IMR-90 (cell line): ENCODE results near the gene CLCN4. TPM values are rescaled to one million over a fixed set of nuclear protein-coding genes. Genes with fewer than 3 reads are reported as not detected.

ENCODE experiments used
- ATAC-seq: fragments of 200-7000 bp; cut with Tn5 transposase; 2 replicates; pipeline ENCODE4 v1.9.1; 2020; ENCODE audit warnings: low read depth, mild to moderate bottlenecking, moderate library complexity
- BruUV-seq: library from RNA; stranded (reverse); fragments of 400-500 nt; replicated peaks from 2 replicates; lab custom pipeline; 2021; lab: Mats Ljungman, UMichigan
- CTCF ChIA-PET: fragments of 300-600 bp; formaldehyde crosslinking; extraction: SDS; loops from one replicate; lab custom pipeline; 2021; ENCODE audit warnings: antibody characterized with exemption; lab: Yijun Ruan, JAX
- POLR2A ChIA-PET: fragments of 300-600 bp; sonication (Branson Sonifier 250); formaldehyde crosslinking; loops from one replicate; lab custom pipeline; 2022; ENCODE audit warnings: antibody characterized with exemption; ENCODE audit not compliant: unreplicated experiment; lab: Charles Lee
- DNase-seq: peaks from one replicate; pipeline ENCODE4 v3.0.0; 2013
- H2AFZ ChIP-seq: replicated peaks from 2 replicates; pipeline ENCODE3; 2013; ENCODE audit warnings: low read length, mild to moderate bottlenecking; ENCODE audit not compliant: poor library complexity
- H2AK5ac ChIP-seq: 2 replicates; pipeline ENCODE4 v1.6.1; 2013; ENCODE audit warnings: low read depth, low read length, inconsistent platforms
- H2AK9ac ChIP-seq: replicated peaks from 2 replicates; pipeline ENCODE3; 2013; ENCODE audit warnings: mild to moderate bottlenecking, low read depth, low read length, moderate library complexity; ENCODE audit not compliant: poor library complexity
- H2BK120ac ChIP-seq: 2 replicates; pipeline ENCODE4 v1.6.1; 2013; ENCODE audit warnings: low read depth, low read length, inconsistent platforms
- H2BK15ac ChIP-seq: 3 replicates; pipeline ENCODE4 v1.6.1; 2013; ENCODE audit warnings: low read depth, low read length, inconsistent platforms
- H2BK20ac ChIP-seq: 2 replicates; pipeline ENCODE4 v1.6.1; 2013; ENCODE audit warnings: low read depth, mild to moderate bottlenecking, inconsistent platforms, low read length, moderate library complexity
- H2BK5ac ChIP-seq: 2 replicates; pipeline ENCODE4 v1.6.1; 2013; ENCODE audit warnings: mild to moderate bottlenecking, low read depth, low read length, inconsistent platforms; ENCODE audit not compliant: poor library complexity, severe bottlenecking
- H3K14ac ChIP-seq: replicated peaks from 2 replicates; pipeline ENCODE4 v1.6.1; 2013; ENCODE audit warnings: low read depth, low read length, inconsistent platforms
- H3K18ac ChIP-seq: 2 replicates; pipeline ENCODE4 v1.6.1; 2013; ENCODE audit warnings: low read depth, low read length, control low read depth
- H3K23ac ChIP-seq: 2 replicates; pipeline ENCODE4 v1.6.1; 2013; ENCODE audit warnings: low read depth, low read length, inconsistent platforms
- H3K27ac ChIP-seq: 2 replicates; pipeline ENCODE4 v1.5.1; 2013; ENCODE audit warnings: mild to moderate bottlenecking, control low read depth, low read length; ENCODE audit not compliant: insufficient read depth
- H3K27me3 ChIP-seq: 2 replicates; pipeline ENCODE4 v1.6.1; 2013; ENCODE audit warnings: low read length; ENCODE audit not compliant: control insufficient read depth, insufficient read depth
- H3K36me3 ChIP-seq: 2 replicates; pipeline ENCODE4 v1.6.1; 2013; ENCODE audit warnings: low read length, mixed read lengths; ENCODE audit not compliant: control insufficient read depth, insufficient read depth
- H3K4ac ChIP-seq: 2 replicates; pipeline ENCODE4 v1.6.1; 2013; ENCODE audit warnings: low read depth, low read length, inconsistent platforms
- H3K4me1 ChIP-seq: 2 replicates; pipeline ENCODE4 v1.6.1; 2013; ENCODE audit warnings: low read length, mixed read lengths; ENCODE audit not compliant: control insufficient read depth, insufficient read depth
- H3K4me2 ChIP-seq: 2 replicates; pipeline ENCODE4 v1.6.1; 2013; ENCODE audit warnings: low read depth, mild to moderate bottlenecking, control low read depth, low read length, moderate library complexity
- H3K4me3 ChIP-seq: 2 replicates; pipeline ENCODE4 v1.5.1; 2013; ENCODE audit warnings: low read depth, mild to moderate bottlenecking, control low read depth, low read length, moderate library complexity; ENCODE audit not compliant: insufficient read depth
- H3K56ac ChIP-seq: 2 replicates; pipeline ENCODE4 v1.6.1; 2013; ENCODE audit warnings: low read length, inconsistent platforms; ENCODE audit not compliant: insufficient read depth; ENCODE audit errors: extremely low read depth
- H3K79me1 ChIP-seq, 2 experiments: 2 replicates each; pipeline ENCODE4 v1.6.1; 2013; ENCODE audit warnings: low read length in 2 of 2, inconsistent platforms in 1 of 2, low read depth in 1 of 2
- H3K9ac ChIP-seq: 2 replicates; pipeline ENCODE4 v1.6.1; 2013; ENCODE audit warnings: low read depth, low read length, control low read depth
- H3K9me1 ChIP-seq: 2 replicates; pipeline ENCODE4 v1.6.1; 2013; ENCODE audit warnings: low read length, inconsistent platforms; ENCODE audit not compliant: insufficient read depth
- H3K9me3 ChIP-seq: 2 replicates; pipeline ENCODE4 v1.6.1; 2013; ENCODE audit warnings: low read length; ENCODE audit not compliant: control insufficient read depth, insufficient read depth
- H4K20me1 ChIP-seq: 2 replicates; pipeline ENCODE4 v1.6.1; 2013; ENCODE audit warnings: low read length, inconsistent platforms; ENCODE audit not compliant: insufficient read depth
- H4K5ac ChIP-seq: 2 replicates; pipeline ENCODE4 v1.6.1; 2013; ENCODE audit warnings: mild to moderate bottlenecking, low read depth, low read length, control low read depth
- H4K8ac ChIP-seq, 2 experiments: 2 replicates each; pipeline ENCODE4 v1.6.1; 2013; ENCODE audit warnings: low read depth in 2 of 2, low read length in 2 of 2, control low read depth in 1 of 2, inconsistent platforms in 1 of 2
- H4K91ac ChIP-seq: 2 replicates; pipeline ENCODE4 v1.6.1; 2013; ENCODE audit warnings: low read depth, low read length, inconsistent platforms; ENCODE audit not compliant: insufficient read depth
- BHLHE40 ChIP-seq: fragments of 150-350 bp; IDR thresholded peaks from 2 replicates; pipeline ENCODE4 v1.6.1; 2016; ENCODE audit warnings: mild to moderate bottlenecking, low read depth, low read length
- CEBPB ChIP-seq: IDR thresholded peaks from 2 replicates; pipeline ENCODE4 v1.6.1; 2012; ENCODE audit warnings: low read depth, low read length, improper control_type of control experiment
- MAFK ChIP-seq: IDR thresholded peaks from 2 replicates; pipeline ENCODE4 v1.6.1; 2012; ENCODE audit warnings: low read depth, low read length, improper control_type of control experiment
- MAZ ChIP-seq: IDR thresholded peaks from 2 replicates; pipeline ENCODE4 v1.6.1; 2012; ENCODE audit warnings: low read depth, mild to moderate bottlenecking, low read length, improper control_type of control experiment, moderate library complexity, borderline replicate concordance
- POLR2A ChIP-seq: IDR thresholded peaks from 2 replicates; pipeline ENCODE4 v1.6.1; 2012; ENCODE audit warnings: mild to moderate bottlenecking, low read depth, low read length
- RAD21 ChIP-seq: IDR thresholded peaks from 2 replicates; pipeline ENCODE4 v1.6.1; 2012; ENCODE audit warnings: low read length, improper control_type of control experiment
- RCOR1 ChIP-seq: IDR thresholded peaks from 2 replicates; pipeline ENCODE4 v1.6.1; 2012; ENCODE audit warnings: mild to moderate bottlenecking, low read length, improper control_type of control experiment; ENCODE audit not compliant: insufficient replicate concordance
- SMC3 ChIP-seq: fragments of 150-350 bp; IDR thresholded peaks from 2 replicates; pipeline ENCODE4 v1.6.1; 2016; ENCODE audit warnings: low read depth, mild to moderate bottlenecking, antibody characterized with exemption, low read length, moderate library complexity
- WGBS, 2 experiments: methylation state at CpG; one replicate each; pipeline versions ENCODE4 v1.1.5 to v1.1.7; 2013; ENCODE audit warnings: missing lambda C conversion rate in 2 of 2; ENCODE audit not compliant: insufficient read length in 1 of 2; ENCODE audit errors: extremely low coverage in 2 of 2; 5-methylcytosine and 5-hydroxymethylcytosine counted together
- dilution Hi-C: fragments of 300-500 bp; cut with HindIII; formaldehyde crosslinking; loops from one replicate; pipeline ENCODE4 v1.14.3; 2018; ENCODE audit warnings: low sequenced_read_pairs; ENCODE audit not compliant: unreplicated experiment
- in situ Hi-C: fragments of 300-500 bp; cut with MboI; formaldehyde crosslinking; loops from 3 replicates; pipeline ENCODE4 v1.14.3; 2019; ENCODE audit warnings: low sequenced_read_pairs, inconsistent platforms, mixed read lengths
- intact Hi-C: fragments of 100-400 bp; cut with micrococcal nuclease; formaldehyde crosslinking; loops from 2 replicates; pipeline ENCODE4 v1.10.0; 2022
- polyA plus RNA-seq, 3 experiments: library from polyadenylated mRNA; depleted of rRNA; stranded (reverse); fragments of >200 nt; gene quantifications; 2 replicates each; pipeline ENCODE4 v1.2.3, GENCODE V29; 2012; ENCODE audit warnings: low replicate concordance in 1 of 3
- total RNA-seq: library from RNA; depleted of rRNA; stranded (reverse); fragments of >200 nt; gene quantifications from 2 replicates; pipeline ENCODE4 v1.2.3, GENCODE V29; 2012
- TF ChIP-seq, protein P1 (sequence below): fragments of 150-350 bp; IDR thresholded peaks from 2 replicates; pipeline ENCODE4 v1.6.1; 2016; ENCODE audit warnings: low read depth, mild to moderate bottlenecking, low read length, moderate library complexity, borderline replicate concordance

The CLCN4 gene
- total and polyA plus RNA-seq, 2 of the 4 experiments (the other 2 are of a cell fraction) = 2.2 to 4.5 TPM

DNA sequence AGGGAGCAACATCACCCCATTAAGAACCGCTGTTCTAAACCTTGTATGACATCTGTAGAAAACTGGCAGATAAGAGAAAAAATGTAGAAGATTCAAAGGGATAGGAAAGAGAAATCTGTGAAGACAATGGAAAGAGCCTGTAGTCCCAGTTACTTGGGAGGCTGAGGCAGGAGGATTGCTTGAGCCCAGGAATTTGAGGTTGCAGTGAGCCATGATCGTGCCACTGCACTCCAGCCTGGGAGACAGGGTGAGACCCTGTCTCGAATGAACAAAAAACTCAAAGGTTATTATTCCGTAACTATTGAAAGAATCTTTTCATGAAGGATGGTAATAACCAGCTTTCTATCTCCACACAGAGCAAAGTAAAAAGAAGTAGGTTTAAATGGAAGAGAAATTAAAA, 1.6 kb upstream of the CLCN4 start:
- DNase-seq (no peak), ATAC-seq (no peak)
- no peak overlapping the region for H2BK20ac ChIP-seq
- H3K23ac ChIP-seq = no peak overlapping the region
- H3K27ac ChIP-seq = no peak overlapping the region
- H2AK5ac ChIP-seq = no peak overlapping the region
- no peak overlapping the region for H3K14ac ChIP-seq
- H2AK9ac ChIP-seq = no peak overlapping the region
- H3K9me1 ChIP-seq = no peaks in the 10 kb centered on the region
- no peak overlapping the region for H3K4ac ChIP-seq
- peaks cover 5% of the 10 kb centered on the region for H3K4me1 ChIP-seq
- no peak overlapping the region for H3K18ac ChIP-seq
- H3K9ac ChIP-seq = no peak overlapping the region
- H2AFZ ChIP-seq = no peak overlapping the region
- H4K8ac ChIP-seq = no peak overlapping the region
- no peaks in the 10 kb centered on the region for H4K20me1 ChIP-seq
- no peak overlapping the region for H2BK5ac ChIP-seq
- ChIA-PET CTCF (no interaction called here), POLR2A (no interaction called here)
- intact Hi-C loops (no loop called here), dilution Hi-C loops (no loop called here), in situ Hi-C loops (no loop called here)
- H3K79me1 ChIP-seq = no peaks in the 10 kb centered on the region
- H3K56ac ChIP-seq = no peak overlapping the region
- H3K4me3 ChIP-seq = no peak overlapping the region
- H2BK120ac ChIP-seq = no peak overlapping the region
- no peak overlapping the region for H3K4me2 ChIP-seq
- H3K36me3 ChIP-seq = no peaks in the 10 kb centered on the region
- no TSS peak for BruUV-seq
- no peak overlapping the region for H4K91ac ChIP-seq
- no peak overlapping the region for H4K5ac ChIP-seq
- no peak for TF ChIP-seq SMC3
- TF ChIP-seq, protein P1, sequence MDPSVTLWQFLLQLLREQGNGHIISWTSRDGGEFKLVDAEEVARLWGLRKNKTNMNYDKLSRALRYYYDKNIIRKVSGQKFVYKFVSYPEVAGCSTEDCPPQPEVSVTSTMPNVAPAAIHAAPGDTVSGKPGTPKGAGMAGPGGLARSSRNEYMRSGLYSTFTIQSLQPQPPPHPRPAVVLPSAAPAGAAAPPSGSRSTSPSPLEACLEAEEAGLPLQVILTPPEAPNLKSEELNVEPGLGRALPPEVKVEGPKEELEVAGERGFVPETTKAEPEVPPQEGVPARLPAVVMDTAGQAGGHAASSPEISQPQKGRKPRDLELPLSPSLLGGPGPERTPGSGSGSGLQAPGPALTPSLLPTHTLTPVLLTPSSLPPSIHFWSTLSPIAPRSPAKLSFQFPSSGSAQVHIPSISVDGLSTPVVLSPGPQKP = no peak
- TF ChIP-seq MAFK = no peak
- TF ChIP-seq BHLHE40 = no peak
- no peak for TF ChIP-seq RCOR1
- no peak for TF ChIP-seq MAZ
- TF ChIP-seq POLR2A = no peak
- TF ChIP-seq CEBPB = no peak
- no peak for TF ChIP-seq RAD21
- WGBS, 2 experiments = no CpG with 5 or more reads among the region's 4 CpGs
- H3K27me3 ChIP-seq = no peaks in the 10 kb centered on the region
- no peaks in the 10 kb centered on the region; the same call in 1 of the 2 replicates for H3K9me3 ChIP-seq
- no peak overlapping the region for H2BK15ac ChIP-seq
